GM12872 (cell line): ENCODE results near the gene AHCYL1.

Experiments used
- TF ChIP-seq, protein P1 (sequence below): IDR thresholded peaks from 3 replicates; pipeline ENCODE4 v1.5.1; 2011; ENCODE audit warnings: low read depth, mild to moderate bottlenecking, low read length, moderate library complexity; ENCODE audit not compliant: insufficient read depth

The AHCYL1 gene

DNA sequence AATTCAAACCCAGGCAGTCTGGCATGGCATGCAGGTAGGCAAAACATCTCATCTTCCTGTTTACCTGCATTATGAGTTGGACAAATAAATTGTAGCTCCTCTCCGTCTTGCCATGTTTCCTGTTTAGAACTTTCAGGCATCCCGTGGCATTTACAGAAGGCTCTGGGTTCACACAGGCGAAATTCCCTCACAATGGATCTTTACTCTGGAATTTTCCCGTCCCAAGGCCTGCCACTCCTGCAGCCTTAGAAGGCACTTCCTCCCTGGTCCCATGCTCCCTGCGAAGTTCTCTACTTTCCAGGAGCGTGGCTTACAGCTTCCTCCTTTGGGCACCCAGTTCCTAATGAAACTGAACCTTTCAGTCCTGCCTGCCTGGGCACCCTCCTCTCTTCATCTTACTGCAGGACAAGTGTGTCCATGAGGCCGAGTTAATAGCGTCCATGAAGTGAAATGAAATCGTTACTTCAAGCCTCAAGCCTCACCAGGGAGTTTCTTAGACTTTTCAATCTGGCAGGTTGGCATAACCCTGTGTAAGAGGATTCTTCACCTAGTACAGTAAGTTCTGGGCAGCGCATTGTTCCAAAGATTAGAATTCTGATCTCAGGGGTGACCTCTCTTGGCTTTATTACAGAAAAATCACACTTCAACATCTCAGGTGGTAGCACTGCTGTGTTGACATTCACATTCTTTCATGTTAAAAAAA lies 36.8 kb upstream of the AHCYL1 start:
- TF ChIP-seq, protein P1, sequence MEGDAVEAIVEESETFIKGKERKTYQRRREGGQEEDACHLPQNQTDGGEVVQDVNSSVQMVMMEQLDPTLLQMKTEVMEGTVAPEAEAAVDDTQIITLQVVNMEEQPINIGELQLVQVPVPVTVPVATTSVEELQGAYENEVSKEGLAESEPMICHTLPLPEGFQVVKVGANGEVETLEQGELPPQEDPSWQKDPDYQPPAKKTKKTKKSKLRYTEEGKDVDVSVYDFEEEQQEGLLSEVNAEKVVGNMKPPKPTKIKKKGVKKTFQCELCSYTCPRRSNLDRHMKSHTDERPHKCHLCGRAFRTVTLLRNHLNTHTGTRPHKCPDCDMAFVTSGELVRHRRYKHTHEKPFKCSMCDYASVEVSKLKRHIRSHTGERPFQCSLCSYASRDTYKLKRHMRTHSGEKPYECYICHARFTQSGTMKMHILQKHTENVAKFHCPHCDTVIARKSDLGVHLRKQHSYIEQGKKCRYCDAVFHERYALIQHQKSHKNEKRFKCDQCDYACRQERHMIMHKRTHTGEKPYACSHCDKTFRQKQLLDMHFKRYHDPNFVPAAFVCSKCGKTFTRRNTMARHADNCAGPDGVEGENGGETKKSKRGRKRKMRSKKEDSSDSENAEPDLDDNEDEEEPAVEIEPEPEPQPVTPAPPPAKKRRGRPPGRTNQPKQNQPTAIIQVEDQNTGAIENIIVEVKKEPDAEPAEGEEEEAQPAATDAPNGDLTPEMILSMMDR = no peak

DNA sequence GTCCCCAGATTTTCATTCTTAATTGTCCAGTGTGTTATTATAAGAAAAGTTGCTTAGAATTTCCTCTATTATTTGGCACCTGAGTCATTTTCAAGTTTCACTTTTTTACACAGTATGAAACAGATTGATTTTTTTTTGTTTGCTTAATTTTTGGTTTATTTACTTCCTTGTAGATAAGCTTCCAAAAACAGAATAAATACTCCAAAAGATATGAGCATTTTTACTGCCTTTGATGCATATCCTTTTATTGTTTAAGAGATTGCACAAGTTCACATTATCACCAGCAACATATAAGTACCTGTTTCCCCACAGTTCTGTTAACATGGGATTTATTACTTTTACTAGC lies 36.3 kb upstream of the AHCYL1 start:
- TF ChIP-seq, protein P1 = no peak

DNA sequence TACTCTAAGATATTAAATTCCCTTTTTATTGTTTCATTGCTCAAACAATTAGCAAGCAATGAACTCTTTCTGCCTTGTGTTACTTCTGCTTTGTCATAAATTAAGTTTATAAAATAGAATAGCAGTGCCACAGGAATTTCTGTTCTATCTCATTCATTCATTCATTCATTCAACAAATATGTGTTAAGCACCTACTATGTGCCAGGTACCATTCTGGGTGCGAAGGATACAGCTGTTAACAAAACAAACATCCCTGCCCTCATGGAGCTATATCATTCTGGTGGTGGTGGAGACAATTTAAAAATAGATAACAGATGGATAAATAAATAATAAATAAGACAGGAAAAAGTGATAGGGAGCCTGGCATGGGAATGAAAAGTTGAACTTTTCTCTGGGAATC lies 34.5 kb upstream of the AHCYL1 start:
- TF ChIP-seq, protein P1 = no peak

DNA sequence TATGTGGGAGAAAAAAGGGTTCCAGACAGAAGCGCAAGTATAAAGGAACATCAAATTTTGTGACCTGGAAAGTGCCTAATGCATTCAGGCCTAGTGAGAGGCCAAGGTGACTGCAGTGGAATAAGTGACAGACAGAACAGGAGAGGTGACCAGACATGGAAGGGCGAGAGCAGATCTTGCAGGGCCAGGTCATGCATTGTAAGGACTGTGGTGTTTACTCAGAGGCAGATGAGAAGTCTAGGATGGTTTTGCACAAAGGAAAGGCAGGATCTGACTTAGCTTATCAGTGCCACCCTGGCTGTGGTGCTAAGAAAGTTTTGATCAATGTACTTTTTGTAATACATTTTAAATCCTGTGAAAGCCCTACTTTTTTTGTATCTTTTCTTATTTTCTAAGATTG lies 34.1 kb upstream of the AHCYL1 start:
- TF ChIP-seq, protein P1 = no peak

DNA sequence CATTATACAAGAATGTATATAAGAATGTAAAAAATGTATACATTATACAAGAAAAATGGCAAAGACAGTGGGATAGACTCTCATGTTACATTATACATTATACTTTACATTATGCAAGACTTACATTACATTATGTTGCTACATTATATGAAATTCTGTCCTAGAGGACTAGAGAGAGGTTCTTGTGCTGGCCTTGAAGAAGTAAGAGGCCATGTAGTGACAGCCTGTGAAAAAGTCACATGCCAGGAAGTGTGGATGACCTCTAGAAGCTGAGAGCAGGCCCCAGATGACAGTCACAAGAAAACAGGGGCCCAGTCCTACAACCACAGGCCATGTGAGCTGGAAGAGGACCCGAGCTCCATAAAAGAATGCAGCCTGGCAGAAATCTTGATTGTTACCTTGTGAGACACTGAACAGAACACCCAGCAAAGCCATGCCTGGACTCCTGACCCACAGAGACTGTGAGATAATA lies 30.5 kb upstream of the AHCYL1 start:
- TF ChIP-seq, protein P1 = no peak

DNA sequence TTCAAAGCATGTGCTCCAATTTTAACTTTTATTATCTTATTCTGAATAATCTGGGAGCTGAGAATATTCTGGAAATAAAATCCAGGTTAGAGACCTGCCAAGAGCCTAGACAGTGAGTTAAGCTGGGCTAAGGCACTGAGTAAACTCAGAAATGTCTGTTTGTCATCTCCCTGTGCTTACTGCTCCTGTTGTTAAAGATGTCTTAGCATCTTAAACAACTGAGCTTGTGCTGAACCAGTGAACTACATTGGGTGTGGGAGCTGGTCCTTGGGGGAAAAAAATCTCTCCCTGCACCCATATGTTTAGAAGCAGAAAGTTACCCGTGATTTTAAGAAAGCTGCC lies 25.0 kb upstream of the AHCYL1 start:
- TF ChIP-seq, protein P1 = no peak

DNA sequence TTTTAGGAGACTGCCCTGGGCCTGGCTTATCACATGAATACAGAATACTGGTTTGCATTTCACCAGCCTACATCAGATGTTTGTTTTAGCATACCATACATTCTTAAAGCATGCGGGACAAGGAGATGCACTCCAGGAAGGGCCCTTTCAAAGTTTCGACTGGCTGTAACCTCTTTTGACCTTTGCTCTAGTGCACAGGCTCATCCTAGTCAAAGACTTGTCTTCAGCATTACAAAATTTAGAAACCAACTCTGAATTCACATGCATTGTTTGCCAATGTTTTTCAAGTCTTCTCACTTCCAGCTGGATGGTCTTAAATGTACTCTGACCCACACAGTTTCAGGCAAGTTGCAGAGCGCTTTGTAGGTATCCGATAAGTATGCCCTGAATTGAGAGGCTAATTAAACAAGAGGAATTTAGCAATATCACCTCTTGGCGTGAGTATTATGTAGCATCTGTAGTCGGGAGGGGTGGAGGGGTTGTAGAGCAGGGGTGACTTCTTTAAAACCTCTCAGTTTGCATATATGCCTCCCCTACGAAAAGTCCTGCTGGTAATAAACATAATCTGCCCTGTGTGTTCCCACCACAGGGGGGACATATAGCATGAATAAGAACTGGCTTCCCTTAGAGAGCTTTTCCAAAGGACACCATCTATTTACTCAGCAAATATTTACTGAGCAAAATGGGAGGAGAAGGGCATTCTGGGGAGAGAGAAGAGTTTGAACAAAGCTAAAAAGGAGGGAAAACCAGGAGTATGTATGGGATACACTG lies 24.4 kb upstream of the AHCYL1 start:
- TF ChIP-seq, protein P1 = no peak
